Measurements from ENCODE around the gene KRT23. TPM values are rescaled to one million over a fixed set of nuclear protein-coding genes. Genes with fewer than 3 reads are reported as not detected.

The KRT23 gene
- total and polyA plus RNA-seq, 2 experiments from 2014 or later: not detected

DNA sequence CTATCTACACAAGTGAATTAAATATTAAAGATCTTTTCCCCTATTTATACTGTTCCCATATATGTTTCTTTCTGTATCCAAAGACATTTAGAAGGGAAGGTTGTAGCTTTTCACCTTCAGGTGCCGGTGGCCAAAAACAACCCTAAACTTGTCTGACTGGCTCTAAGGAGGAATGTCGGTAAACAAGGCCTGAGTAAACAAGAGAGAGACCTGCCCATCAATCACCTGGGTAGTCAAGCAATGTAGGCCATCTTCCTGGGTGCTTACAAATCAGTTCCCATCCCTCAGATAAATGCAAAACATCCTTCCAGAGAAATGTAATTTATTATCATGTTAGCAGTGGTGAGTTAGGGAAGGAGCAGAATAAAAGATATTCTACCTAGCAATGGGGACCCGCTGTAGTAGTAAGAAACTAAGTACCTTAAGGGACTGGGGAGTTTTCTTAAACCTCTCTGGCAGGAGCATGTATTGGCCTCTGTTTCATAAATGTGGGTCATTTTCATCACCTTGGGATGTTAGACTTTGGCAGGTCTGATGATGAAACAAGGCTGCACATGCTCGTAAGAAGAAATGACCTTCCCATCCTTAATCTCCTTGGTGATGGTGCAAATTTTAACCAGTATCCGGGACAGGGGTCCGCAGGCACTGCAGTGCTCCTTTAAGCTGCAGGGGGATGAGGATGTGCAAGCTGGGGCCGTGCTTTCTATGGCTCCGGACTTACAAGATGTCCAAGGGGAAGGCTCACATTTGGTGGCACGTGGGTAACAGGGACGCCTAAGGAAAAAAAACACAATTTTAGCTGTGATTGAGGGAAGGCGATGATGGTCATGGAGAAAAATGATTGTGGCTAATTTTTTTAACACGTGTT, 20.9 kb upstream of the KRT23 start:
- 0 out of 2 replicates have a peak, but pooled peaks cover 3% of the 10 kb centered on the region for H3K9me2 ChIP-seq (ENCODE audit: insufficient read depth)
- Mint-ChIP-seq H3K9me3 (no peaks in the 10 kb centered on the region; the same call in 2 of the 3 replicates), H3K4me1 (peaks cover 31% of the 10 kb centered on the region), H3K27ac (peak overlapping the region; percentile 53), H3K27me3 (ENCODE audit: insufficient read depth, low read depth, poor library complexity) (no peaks in the 10 kb centered on the region), H3K4me3 (no peak overlapping the region; the same call in 2 of the 3 replicates), H3K36me3 (ENCODE audit: low read depth) (no peaks in the 10 kb centered on the region)
- no peaks in the 10 kb centered on the region for H4K20me1 ChIP-seq (replicated peaks; ENCODE audit: insufficient read depth)
- TF ChIP-seq STAT1 (IDR thresholded peaks at IDR 0.05; ENCODE audit: unreplicated experiment): no peak
- no peak for TF ChIP-seq POLR2AphosphoS5 (IDR thresholded peaks at IDR 0.05; ENCODE audit: low read depth)
- no peak for TF ChIP-seq ZNF114 (CRISPR knock-in tag; IDR thresholded peaks at IDR 0.05)
- TF ChIP-seq NANOG (IDR thresholded peaks at IDR 0.05; ENCODE audit: borderline replicate concordance): no peak
- TF ChIP-seq, protein P1, sequence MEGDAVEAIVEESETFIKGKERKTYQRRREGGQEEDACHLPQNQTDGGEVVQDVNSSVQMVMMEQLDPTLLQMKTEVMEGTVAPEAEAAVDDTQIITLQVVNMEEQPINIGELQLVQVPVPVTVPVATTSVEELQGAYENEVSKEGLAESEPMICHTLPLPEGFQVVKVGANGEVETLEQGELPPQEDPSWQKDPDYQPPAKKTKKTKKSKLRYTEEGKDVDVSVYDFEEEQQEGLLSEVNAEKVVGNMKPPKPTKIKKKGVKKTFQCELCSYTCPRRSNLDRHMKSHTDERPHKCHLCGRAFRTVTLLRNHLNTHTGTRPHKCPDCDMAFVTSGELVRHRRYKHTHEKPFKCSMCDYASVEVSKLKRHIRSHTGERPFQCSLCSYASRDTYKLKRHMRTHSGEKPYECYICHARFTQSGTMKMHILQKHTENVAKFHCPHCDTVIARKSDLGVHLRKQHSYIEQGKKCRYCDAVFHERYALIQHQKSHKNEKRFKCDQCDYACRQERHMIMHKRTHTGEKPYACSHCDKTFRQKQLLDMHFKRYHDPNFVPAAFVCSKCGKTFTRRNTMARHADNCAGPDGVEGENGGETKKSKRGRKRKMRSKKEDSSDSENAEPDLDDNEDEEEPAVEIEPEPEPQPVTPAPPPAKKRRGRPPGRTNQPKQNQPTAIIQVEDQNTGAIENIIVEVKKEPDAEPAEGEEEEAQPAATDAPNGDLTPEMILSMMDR (conservative IDR thresholded peaks at IDR 0.05; ENCODE audit: low read depth in 2 of 2): no peak
- TF ChIP-seq, protein P2, sequence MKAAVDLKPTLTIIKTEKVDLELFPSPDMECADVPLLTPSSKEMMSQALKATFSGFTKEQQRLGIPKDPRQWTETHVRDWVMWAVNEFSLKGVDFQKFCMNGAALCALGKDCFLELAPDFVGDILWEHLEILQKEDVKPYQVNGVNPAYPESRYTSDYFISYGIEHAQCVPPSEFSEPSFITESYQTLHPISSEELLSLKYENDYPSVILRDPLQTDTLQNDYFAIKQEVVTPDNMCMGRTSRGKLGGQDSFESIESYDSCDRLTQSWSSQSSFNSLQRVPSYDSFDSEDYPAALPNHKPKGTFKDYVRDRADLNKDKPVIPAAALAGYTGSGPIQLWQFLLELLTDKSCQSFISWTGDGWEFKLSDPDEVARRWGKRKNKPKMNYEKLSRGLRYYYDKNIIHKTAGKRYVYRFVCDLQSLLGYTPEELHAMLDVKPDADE (IDR thresholded peaks at IDR 0.05): no peak
- TF ChIP-seq, protein P3, sequence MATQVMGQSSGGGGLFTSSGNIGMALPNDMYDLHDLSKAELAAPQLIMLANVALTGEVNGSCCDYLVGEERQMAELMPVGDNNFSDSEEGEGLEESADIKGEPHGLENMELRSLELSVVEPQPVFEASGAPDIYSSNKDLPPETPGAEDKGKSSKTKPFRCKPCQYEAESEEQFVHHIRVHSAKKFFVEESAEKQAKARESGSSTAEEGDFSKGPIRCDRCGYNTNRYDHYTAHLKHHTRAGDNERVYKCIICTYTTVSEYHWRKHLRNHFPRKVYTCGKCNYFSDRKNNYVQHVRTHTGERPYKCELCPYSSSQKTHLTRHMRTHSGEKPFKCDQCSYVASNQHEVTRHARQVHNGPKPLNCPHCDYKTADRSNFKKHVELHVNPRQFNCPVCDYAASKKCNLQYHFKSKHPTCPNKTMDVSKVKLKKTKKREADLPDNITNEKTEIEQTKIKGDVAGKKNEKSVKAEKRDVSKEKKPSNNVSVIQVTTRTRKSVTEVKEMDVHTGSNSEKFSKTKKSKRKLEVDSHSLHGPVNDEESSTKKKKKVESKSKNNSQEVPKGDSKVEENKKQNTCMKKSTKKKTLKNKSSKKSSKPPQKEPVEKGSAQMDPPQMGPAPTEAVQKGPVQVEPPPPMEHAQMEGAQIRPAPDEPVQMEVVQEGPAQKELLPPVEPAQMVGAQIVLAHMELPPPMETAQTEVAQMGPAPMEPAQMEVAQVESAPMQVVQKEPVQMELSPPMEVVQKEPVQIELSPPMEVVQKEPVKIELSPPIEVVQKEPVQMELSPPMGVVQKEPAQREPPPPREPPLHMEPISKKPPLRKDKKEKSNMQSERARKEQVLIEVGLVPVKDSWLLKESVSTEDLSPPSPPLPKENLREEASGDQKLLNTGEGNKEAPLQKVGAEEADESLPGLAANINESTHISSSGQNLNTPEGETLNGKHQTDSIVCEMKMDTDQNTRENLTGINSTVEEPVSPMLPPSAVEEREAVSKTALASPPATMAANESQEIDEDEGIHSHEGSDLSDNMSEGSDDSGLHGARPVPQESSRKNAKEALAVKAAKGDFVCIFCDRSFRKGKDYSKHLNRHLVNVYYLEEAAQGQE (IDR thresholded peaks at IDR 0.05; ENCODE audit: unreplicated experiment): no peak
- no peak for TF ChIP-seq EZH2 (IDR thresholded peaks at IDR 0.05; ENCODE audit: low read depth, unreplicated experiment)
- TF ChIP-seq, protein P4, sequence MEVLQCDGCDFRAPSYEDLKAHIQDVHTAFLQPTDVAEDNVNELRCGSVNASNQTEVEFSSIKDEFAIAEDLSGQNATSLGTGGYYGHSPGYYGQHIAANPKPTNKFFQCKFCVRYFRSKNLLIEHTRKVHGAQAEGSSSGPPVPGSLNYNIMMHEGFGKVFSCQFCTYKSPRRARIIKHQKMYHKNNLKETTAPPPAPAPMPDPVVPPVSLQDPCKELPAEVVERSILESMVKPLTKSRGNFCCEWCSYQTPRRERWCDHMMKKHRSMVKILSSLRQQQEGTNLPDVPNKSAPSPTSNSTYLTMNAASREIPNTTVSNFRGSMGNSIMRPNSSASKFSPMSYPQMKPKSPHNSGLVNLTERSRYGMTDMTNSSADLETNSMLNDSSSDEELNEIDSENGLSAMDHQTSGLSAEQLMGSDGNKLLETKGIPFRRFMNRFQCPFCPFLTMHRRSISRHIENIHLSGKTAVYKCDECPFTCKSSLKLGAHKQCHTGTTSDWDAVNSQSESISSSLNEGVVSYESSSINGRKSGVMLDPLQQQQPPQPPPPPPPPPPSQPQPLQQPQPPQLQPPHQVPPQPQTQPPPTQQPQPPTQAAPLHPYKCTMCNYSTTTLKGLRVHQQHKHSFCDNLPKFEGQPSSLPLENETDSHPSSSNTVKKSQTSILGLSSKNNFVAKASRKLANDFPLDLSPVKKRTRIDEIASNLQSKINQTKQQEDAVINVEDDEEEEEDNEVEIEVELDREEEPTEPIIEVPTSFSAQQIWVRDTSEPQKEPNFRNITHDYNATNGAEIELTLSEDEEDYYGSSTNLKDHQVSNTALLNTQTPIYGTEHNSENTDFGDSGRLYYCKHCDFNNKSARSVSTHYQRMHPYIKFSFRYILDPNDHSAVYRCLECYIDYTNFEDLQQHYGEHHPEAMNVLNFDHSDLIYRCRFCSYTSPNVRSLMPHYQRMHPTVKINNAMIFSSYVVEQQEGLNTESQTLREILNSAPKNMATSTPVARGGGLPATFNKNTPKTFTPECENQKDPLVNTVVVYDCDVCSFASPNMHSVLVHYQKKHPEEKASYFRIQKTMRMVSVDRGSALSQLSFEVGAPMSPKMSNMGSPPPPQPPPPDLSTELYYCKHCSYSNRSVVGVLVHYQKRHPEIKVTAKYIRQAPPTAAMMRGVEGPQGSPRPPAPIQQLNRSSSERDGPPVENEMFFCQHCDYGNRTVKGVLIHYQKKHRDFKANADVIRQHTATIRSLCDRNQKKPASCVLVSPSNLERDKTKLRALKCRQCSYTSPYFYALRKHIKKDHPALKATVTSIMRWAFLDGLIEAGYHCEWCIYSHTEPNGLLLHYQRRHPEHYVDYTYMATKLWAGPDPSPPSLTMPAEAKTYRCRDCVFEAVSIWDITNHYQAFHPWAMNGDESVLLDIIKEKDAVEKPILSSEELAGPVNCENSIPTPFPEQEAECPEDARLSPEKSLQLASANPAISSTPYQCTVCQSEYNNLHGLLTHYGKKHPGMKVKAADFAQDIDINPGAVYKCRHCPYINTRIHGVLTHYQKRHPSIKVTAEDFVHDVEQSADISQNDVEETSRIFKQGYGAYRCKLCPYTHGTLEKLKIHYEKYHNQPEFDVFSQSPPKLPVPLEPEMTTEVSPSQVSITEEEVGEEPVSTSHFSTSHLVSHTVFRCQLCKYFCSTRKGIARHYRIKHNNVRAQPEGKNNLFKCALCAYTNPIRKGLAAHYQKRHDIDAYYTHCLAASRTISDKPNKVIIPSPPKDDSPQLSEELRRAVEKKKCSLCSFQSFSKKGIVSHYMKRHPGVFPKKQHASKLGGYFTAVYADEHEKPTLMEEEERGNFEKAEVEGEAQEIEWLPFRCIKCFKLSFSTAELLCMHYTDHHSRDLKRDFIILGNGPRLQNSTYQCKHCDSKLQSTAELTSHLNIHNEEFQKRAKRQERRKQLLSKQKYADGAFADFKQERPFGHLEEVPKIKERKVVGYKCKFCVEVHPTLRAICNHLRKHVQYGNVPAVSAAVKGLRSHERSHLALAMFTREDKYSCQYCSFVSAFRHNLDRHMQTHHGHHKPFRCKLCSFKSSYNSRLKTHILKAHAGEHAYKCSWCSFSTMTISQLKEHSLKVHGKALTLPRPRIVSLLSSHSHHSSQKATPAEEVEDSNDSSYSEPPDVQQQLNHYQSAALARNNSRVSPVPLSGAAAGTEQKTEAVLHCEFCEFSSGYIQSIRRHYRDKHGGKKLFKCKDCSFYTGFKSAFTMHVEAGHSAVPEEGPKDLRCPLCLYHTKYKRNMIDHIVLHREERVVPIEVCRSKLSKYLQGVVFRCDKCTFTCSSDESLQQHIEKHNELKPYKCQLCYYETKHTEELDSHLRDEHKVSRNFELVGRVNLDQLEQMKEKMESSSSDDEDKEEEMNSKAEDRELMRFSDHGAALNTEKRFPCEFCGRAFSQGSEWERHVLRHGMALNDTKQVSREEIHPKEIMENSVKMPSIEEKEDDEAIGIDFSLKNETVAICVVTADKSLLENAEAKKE (CRISPR knock-in tag; IDR thresholded peaks at IDR 0.05): no peak
- TF ChIP-seq JUNB (IDR thresholded peaks at IDR 0.05; ENCODE audit: unreplicated experiment): no peak
- no peak for TF ChIP-seq EZH2phosphoT487 (IDR thresholded peaks at IDR 0.05; ENCODE audit: unreplicated experiment)
- TF ChIP-seq CREB1 (CRISPR knock-in tag; IDR thresholded peaks at IDR 0.05; ENCODE audit: low read depth): no peak
- TF ChIP-seq ZNF331 (CRISPR knock-in tag; IDR thresholded peaks at IDR 0.05; ENCODE audit: low read depth): no peak
- 0 out of 2 replicates have a peak overlapping the region, but pooled peaks have one; percentile 10 for H3K4me2 ChIP-seq
- no peaks in the 10 kb centered on the region for H3F3A ChIP-seq (replicated peaks; ENCODE audit: low read depth)
- H3K4me1 ChIP-seq (ENCODE audit: insufficient read depth): peaks cover 23% of the 10 kb centered on the region
- no peak overlapping the region for H2AFZ ChIP-seq
- ATAC-seq: peak; percentile 94
- no peaks in the 10 kb centered on the region for H3K79me2 ChIP-seq (replicated peaks; ENCODE audit: insufficient read depth)
- peak; percentile 65 for DNase-seq (ENCODE audit: low spot score)
- H3K27ac ChIP-seq (ENCODE audit: low read depth): no peak overlapping the region
- H3K36me3 ChIP-seq (ENCODE audit: insufficient read depth): no peaks in the 10 kb centered on the region
- no peak overlapping the region for H3K4me3 ChIP-seq
- H3K27me3 ChIP-seq (ENCODE audit: insufficient read depth): no peaks in the 10 kb centered on the region

Measured in GM23338 (cell line).